Nephron progenitor cell (in vitro differentiated cells): Measurements from ENCODE around the gene CTSC.
A peak's percentile ranks its signal among the peaks of the same experiment; 100 is the strongest.

ENCODE experiments used
- DNase-seq: peaks from one replicate; pipeline ENCODE4 v3.0.0; 2021
- H3K27ac Mint-ChIP-seq: 2 replicates; pipeline ENCODE4 v1.8.0; 2021; ENCODE audit warnings: mild to moderate bottlenecking, moderate library complexity, mixed read lengths
- H3K27me3 Mint-ChIP-seq: 2 replicates; pipeline ENCODE4 v1.8.0; 2021; ENCODE audit warnings: mild to moderate bottlenecking, low read depth, mixed read lengths; ENCODE audit not compliant: poor library complexity
- H3K36me3 Mint-ChIP-seq: 2 replicates; pipeline ENCODE4 v1.8.0; 2021; ENCODE audit warnings: low read depth, mixed read lengths
- H3K4me1 Mint-ChIP-seq: 2 replicates; pipeline ENCODE4 v1.8.0; 2021; ENCODE audit warnings: mixed read lengths
- H3K4me3 Mint-ChIP-seq: 2 replicates; pipeline ENCODE4 v1.8.0; 2021; ENCODE audit warnings: mild to moderate bottlenecking, moderate library complexity, mixed read lengths
- H3K9me3 Mint-ChIP-seq: 2 replicates; pipeline ENCODE4 v1.8.0; 2021; ENCODE audit warnings: mild to moderate bottlenecking, moderate library complexity, mixed read lengths
- CTCF ChIP-seq: fragments of 200-600 bp; sonication (generic); IDR thresholded peaks from 2 replicates; pipeline ENCODE4 v1.5.0; 2021; ENCODE audit warnings: antibody characterized with exemption

The CTSC gene

GRCh38 chr11:88337181-88337986 lies at the start of gene CTSC:
Gene CTSC (minus strand): TSS chr11:88337736. CDS start chr11:88337672, 64 bp downstream.
- Mint-ChIP-seq H3K9me3 (no peaks in the 10 kb centered on the region), H3K27me3 (peaks cover 3% of the 10 kb centered on the region), H3K27ac (peak within 1 kb of the TSS; percentile 99), H3K36me3 (peaks cover 32% of the 10 kb centered on the region), H3K4me3 (peak within 1 kb of the TSS; percentile 97), H3K4me1 (peaks cover 37% of the 10 kb centered on the region)
- peak; percentile 97 for DNase-seq
- TF ChIP-seq CTCF = no peak

GRCh38 chr11:88384669-88385005 lies 47.1 kb upstream of the CTSC start:
- Mint-ChIP-seq H3K27ac (peak overlapping the region; percentile 87), H3K27me3 (peaks cover 3% of the 10 kb centered on the region), H3K4me1 (peaks cover 19% of the 10 kb centered on the region), H3K36me3 (no peaks in the 10 kb centered on the region), H3K9me3 (no peaks in the 10 kb centered on the region), H3K4me3 (no peak overlapping the region)
- DNase-seq = no peak
- TF ChIP-seq CTCF = no peak

DNA sequence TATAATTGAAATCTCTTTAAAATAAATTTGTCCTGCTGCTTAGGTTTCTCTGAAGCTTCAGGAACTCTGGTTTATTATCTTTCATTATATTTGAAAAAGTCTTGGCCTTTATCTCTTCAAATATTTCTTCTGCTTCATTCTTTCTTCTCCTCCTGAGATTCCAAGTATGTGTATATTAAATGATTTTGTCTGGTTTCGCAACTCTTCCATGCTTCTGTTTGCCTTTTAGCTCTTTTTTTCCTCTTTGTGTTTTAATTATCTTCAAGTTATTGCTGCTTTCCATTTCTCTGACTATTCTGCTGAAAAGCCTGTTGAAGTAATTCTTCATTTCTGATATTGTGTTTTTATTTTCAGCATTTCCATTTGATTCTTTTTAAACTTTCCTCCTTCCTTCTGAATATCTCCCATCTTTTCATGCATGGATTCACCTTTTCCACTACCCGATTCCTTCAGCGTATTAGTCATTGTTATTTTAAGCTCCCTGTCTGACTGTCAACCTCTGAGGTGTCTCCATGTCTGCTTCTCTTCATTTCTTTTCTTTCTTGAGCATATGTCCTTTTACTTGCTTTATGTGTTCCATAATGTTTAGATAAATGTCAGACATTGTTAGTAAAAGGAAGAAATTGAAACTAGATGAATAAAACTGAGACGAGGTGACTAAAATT lies 46.6 kb upstream of the CTSC start:
- no peak overlapping the region for H3K4me3 Mint-ChIP-seq
- H3K27me3 Mint-ChIP-seq = peaks cover 3% of the 10 kb centered on the region
- peaks cover 19% of the 10 kb centered on the region for H3K4me1 Mint-ChIP-seq
- no peaks in the 10 kb centered on the region for H3K36me3 Mint-ChIP-seq
- no peak for TF ChIP-seq CTCF
- no peaks in the 10 kb centered on the region for H3K9me3 Mint-ChIP-seq
- no peak for DNase-seq
- peak overlapping the region; percentile 9 for H3K27ac Mint-ChIP-seq

GRCh38 chr11:88383447-88383846 lies 45.9 kb upstream of the CTSC start:
- Mint-ChIP-seq H3K27ac (no peak overlapping the region), H3K36me3 (no peaks in the 10 kb centered on the region), H3K4me1 (peaks cover 19% of the 10 kb centered on the region), H3K4me3 (no peak overlapping the region), H3K27me3 (peaks cover 3% of the 10 kb centered on the region), H3K9me3 (no peaks in the 10 kb centered on the region)
- DNase-seq = no peak
- TF ChIP-seq CTCF = no peak

- Mint-ChIP-seq H3K9me3 (no peaks in the 10 kb centered on the region), H3K36me3 (no peaks in the 10 kb centered on the region), H3K27me3 (no peaks in the 10 kb centered on the region), H3K4me1 (peaks cover 8% of the 10 kb centered on the region), H3K4me3 (no peak overlapping the region), H3K27ac (no peak overlapping the region)
- DNase-seq = no peak
- no peak for TF ChIP-seq CTCF
Observed at GRCh38 chr11:88379130-88379529, 41.6 kb upstream of the CTSC start.
